Measurements from ENCODE around the gene MAX. TPM values are rescaled to one million over a fixed set of nuclear protein-coding genes. Genes with fewer than 3 reads are reported as not detected.
A peak's percentile ranks its signal among the peaks of the same experiment; 100 is the strongest.

The MAX gene
- total RNA-seq, 6 experiments from 2014 or later: 15.7 to 38.0 (median 31.7) TPM

- no peaks in the 10 kb centered on the region for H3K4me1 ChIP-seq
- WGBS (ENCODE audit: insufficient coverage, low coverage, low lambda C conversion rate, missing lambda C conversion rate): 90% methylated on average over 3 of the region's 4 CpGs
- no peaks in the 10 kb centered on the region for H3K9me3 ChIP-seq
- peaks cover 0 to 29% (median 13%) of the 10 kb centered on the region in 4 donors for H3K36me3 ChIP-seq
- H3K27me3 ChIP-seq: no peaks in the 10 kb centered on the region
- intact Hi-C loops (cut with DNase I): no loop called here
- ATAC-seq (peak in 1 of 4 donors; percentile 13), DNase-seq (no peak)
- TF ChIP-seq, protein P1, sequence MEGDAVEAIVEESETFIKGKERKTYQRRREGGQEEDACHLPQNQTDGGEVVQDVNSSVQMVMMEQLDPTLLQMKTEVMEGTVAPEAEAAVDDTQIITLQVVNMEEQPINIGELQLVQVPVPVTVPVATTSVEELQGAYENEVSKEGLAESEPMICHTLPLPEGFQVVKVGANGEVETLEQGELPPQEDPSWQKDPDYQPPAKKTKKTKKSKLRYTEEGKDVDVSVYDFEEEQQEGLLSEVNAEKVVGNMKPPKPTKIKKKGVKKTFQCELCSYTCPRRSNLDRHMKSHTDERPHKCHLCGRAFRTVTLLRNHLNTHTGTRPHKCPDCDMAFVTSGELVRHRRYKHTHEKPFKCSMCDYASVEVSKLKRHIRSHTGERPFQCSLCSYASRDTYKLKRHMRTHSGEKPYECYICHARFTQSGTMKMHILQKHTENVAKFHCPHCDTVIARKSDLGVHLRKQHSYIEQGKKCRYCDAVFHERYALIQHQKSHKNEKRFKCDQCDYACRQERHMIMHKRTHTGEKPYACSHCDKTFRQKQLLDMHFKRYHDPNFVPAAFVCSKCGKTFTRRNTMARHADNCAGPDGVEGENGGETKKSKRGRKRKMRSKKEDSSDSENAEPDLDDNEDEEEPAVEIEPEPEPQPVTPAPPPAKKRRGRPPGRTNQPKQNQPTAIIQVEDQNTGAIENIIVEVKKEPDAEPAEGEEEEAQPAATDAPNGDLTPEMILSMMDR (IDR thresholded peaks at IDR 0.05): no peak
- no peak for TF ChIP-seq POLR2A (IDR thresholded peaks at IDR 0.05)
- no peak overlapping the region for H3K27ac ChIP-seq
- no peak overlapping the region for H3K4me3 ChIP-seq
Measured at GRCh38 chr14:65073605-65074201, 28.6 kb downstream of the MAX start.

DNA sequence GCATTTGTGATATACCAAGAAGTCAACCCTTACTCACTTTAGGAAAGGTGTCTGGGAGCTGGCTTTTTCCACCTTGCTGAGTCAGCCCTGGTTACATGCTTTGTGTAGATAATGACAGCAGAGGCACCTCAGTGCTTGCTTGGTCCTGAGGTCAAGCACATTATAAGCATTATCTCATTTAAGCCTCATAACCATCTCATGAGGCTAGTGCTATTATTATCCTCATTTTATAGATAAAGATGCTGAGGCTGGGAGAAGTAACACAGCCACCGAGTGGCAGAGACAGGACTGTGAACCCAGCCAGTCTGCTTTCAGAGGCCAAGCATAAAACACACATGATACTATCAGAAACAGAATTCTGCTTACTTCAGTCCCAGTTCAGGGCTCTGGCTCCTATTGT lies 29.4 kb downstream of the MAX start:
- intact Hi-C loops (cut with DNase I): no loop called here
- ATAC-seq: no peak
- 83% methylated on average over 1 of the region's 1 CpG for WGBS (ENCODE audit: insufficient coverage, low coverage, low lambda C conversion rate, missing lambda C conversion rate)
- Histone ChIP-seq H3K36me3 (peaks cover 0 to 26% (median 13%) of the 10 kb centered on the region in 4 donors), H3K9me3 (no peaks in the 10 kb centered on the region), H3K27ac (no peak overlapping the region), H3K4me3 (no peak overlapping the region), H3K27me3 (no peaks in the 10 kb centered on the region), H3K4me1 (no peaks in the 10 kb centered on the region)
- TF ChIP-seq, protein P1 (IDR thresholded peaks at IDR 0.05): no peak
- TF ChIP-seq POLR2A (IDR thresholded peaks at IDR 0.05): no peak
- no peak for DNase-seq

DNA sequence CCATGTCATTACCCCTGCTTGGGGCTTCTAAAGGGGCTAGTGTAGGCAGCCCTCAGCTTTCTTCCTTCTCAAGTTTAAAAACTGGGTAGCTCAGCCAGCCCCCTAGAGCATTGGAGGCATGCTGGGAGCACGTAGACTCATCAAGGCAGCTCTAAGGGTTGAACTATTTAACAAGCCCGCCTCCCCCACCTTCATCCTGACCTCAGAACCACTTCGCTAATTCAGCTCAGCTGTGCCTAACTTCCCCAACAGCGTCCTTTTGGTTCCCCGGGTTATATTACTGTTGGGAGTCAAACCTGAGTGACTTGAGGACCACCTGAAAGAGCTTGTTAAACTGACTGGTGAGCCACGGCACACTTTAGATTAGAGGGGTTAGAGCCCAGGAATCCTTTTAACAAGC lies 30.1 kb downstream of the MAX start:
- ATAC-seq: peak in 2 of 4 donors; percentile 9 to 33

DNA sequence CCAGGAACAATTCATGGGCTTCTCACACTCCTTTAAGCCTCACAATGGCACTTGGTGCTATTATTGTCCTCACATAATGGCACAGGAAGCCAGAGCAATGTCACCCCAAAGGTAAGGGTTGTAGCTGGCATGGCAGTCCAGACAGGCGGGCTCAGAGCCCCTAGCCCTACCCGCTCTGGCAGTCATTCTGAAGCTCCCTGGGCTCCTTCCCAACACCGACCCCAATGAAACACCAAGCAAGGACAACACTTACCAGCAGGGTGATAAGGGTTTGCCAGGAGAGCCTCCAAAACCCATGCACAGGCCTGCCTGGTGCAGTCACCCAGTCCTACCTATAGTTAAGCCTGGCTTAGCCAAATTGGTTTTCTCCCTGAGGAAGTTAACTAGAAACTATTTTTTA lies 30.8 kb downstream of the MAX start:
- H3K27ac ChIP-seq: no peak overlapping the region
- 100% methylated on average over 1 of the region's 3 CpGs for WGBS (ENCODE audit: insufficient coverage, low coverage, low lambda C conversion rate, missing lambda C conversion rate)
- H3K9me3 ChIP-seq: no peaks in the 10 kb centered on the region
- no peak for ATAC-seq
- TF ChIP-seq, protein P1 (IDR thresholded peaks at IDR 0.05): no peak
- no peak for TF ChIP-seq POLR2A (IDR thresholded peaks at IDR 0.05)
- no peak for DNase-seq
- H3K4me3 ChIP-seq: no peak overlapping the region
- peaks cover 0 to 12% (median 7%) of the 10 kb centered on the region in 4 donors for H3K36me3 ChIP-seq
- no peaks in the 10 kb centered on the region for H3K4me1 ChIP-seq
- H3K27me3 ChIP-seq: no peaks in the 10 kb centered on the region
- intact Hi-C loops (cut with DNase I): no loop called here

More for the DNA sequence above, 30.1 kb downstream of the MAX start:
- TF ChIP-seq POLR2A (IDR thresholded peaks at IDR 0.05): no peak
- TF ChIP-seq, protein P1 (IDR thresholded peaks at IDR 0.05): no peak
- intact Hi-C loops (cut with DNase I): no loop called here
- Histone ChIP-seq H3K36me3 (peaks cover 0 to 20% (median 10%) of the 10 kb centered on the region in 4 donors), H3K27me3 (no peaks in the 10 kb centered on the region), H3K4me1 (no peaks in the 10 kb centered on the region), H3K9me3 (no peaks in the 10 kb centered on the region), H3K27ac (no peak overlapping the region), H3K4me3 (no peak overlapping the region)
- no peak for DNase-seq
- 72% methylated on average over 4 of the region's 6 CpGs for WGBS (ENCODE audit: insufficient coverage, low coverage, low lambda C conversion rate, missing lambda C conversion rate)

All from right lobe of liver (tissue), 6 donors.